ENCODE data around the gene C5orf47.

C5orf47 gene

GRCh38 chr5:173988554-173989431, at the start of gene C5orf47:
TSS of gene C5orf47 (plus strand) at chr5:173989170. CDS start at chr5:173989264, 94 bp downstream.
- DNase-seq (ENCODE audit: low read depth in 2 of 2): no peak

GRCh38 chr5:173940269-173940668, 48.7 kb upstream of the C5orf47 start:
- DNase-seq (ENCODE audit: low read depth in 2 of 2): no peak

GRCh38 chr5:173941102-173941501, 47.9 kb upstream of the C5orf47 start:
- DNase-seq (ENCODE audit: low read depth in 2 of 2): no peak

GRCh38 chr5:173941758-173942401, 47.1 kb upstream of the C5orf47 start:
- no peak for DNase-seq (ENCODE audit: low read depth in 2 of 2)

- no peak for DNase-seq (ENCODE audit: low read depth in 2 of 2)
These were observed 44.5 kb upstream of the C5orf47 start for GRCh38 chr5:173944511-173944910.

GRCh38 chr5:173945160-173945559, 43.8 kb upstream of the C5orf47 start:
- no peak for DNase-seq (ENCODE audit: low read depth in 2 of 2)

- no peak for DNase-seq (ENCODE audit: low read depth in 2 of 2)
These were observed 42.6 kb upstream of the C5orf47 start for GRCh38 chr5:173946323-173946722.

GRCh38 chr5:173950829-173951228, 38.1 kb upstream of the C5orf47 start:
- DNase-seq (ENCODE audit: low read depth in 2 of 2): no peak

- no peak for DNase-seq (ENCODE audit: low read depth in 2 of 2)
These were observed 35.4 kb upstream of the C5orf47 start for GRCh38 chr5:173953528-173954090.

GRCh38 chr5:173954671-173955521, 34.1 kb upstream of the C5orf47 start:
- DNase-seq (ENCODE audit: low read depth in 2 of 2): no peak

GRCh38 chr5:173960986-173961385, 28.0 kb upstream of the C5orf47 start:
- no peak for DNase-seq (ENCODE audit: low read depth in 2 of 2)

GRCh38 chr5:173961418-173961817, 27.6 kb upstream of the C5orf47 start:
- no peak for DNase-seq (ENCODE audit: low read depth in 2 of 2)

GRCh38 chr5:173962436-173962972, 26.5 kb upstream of the C5orf47 start:
- no peak for DNase-seq (ENCODE audit: low read depth in 2 of 2)

- DNase-seq (ENCODE audit: low read depth in 2 of 2): no peak
These were observed 25.7 kb upstream of the C5orf47 start for GRCh38 chr5:173963182-173963838.

- DNase-seq (ENCODE audit: low read depth in 2 of 2): no peak
These were observed 25.0 kb upstream of the C5orf47 start for GRCh38 chr5:173963867-173964441.

- DNase-seq (ENCODE audit: low read depth in 2 of 2): no peak
These were observed 24.5 kb upstream of the C5orf47 start for GRCh38 chr5:173964506-173964905.

GRCh38 chr5:173967241-173967640, 21.7 kb upstream of the C5orf47 start:
- no peak for DNase-seq (ENCODE audit: low read depth in 2 of 2)

GRCh38 chr5:173968154-173968797, 20.7 kb upstream of the C5orf47 start:
- DNase-seq (ENCODE audit: low read depth in 2 of 2): no peak

GRCh38 chr5:173969167-173970049, 19.6 kb upstream of the C5orf47 start:
- no peak for DNase-seq (ENCODE audit: low read depth in 2 of 2)

Measured in activated CD8-positive, alpha-beta memory T cell treated with anti-CD3 and anti-CD28 coated beads for 4 hours (primary cell).